ENCODE measurements around the gene CNOT1.
"Not testable (repeated sequence)": the region's sequence is repeated elsewhere in the genome, so short reads cannot be mapped to it uniquely, and the experiment has no call there.

Gene CNOT1

GRCh38 chr16:58637021-58637420 is 7.4 kb upstream of the CNOT1 start:
- DNase-seq: not testable (repeated sequence)

DNA sequence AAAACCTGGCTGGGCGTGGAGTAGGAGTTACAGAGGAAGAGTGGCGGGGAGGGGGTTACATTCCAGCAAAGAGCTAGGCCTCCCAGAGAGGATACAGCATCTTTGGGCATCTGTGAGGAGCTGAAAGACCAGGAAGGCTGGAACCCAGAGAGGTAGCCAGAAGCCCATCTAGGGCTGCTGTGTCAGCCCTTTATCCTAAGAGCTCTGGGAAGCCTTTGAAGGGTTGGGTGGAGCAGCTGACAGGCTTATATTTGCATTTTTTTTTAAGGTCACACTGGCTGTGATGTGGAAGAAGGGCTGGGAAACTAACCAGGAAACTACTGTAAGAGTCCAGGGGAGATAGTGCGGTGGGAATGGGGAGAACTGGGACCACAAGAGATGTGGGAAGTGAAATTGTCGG is 6.8 kb upstream of the CNOT1 start:
- DNase-seq: no peak

GRCh38 chr16:58635502-58635901 is 5.9 kb upstream of the CNOT1 start:
- DNase-seq: no peak

- DNase-seq: no peak
These were observed 4.7 kb upstream of the CNOT1 start for GRCh38 chr16:58634265-58634802.

DNA sequence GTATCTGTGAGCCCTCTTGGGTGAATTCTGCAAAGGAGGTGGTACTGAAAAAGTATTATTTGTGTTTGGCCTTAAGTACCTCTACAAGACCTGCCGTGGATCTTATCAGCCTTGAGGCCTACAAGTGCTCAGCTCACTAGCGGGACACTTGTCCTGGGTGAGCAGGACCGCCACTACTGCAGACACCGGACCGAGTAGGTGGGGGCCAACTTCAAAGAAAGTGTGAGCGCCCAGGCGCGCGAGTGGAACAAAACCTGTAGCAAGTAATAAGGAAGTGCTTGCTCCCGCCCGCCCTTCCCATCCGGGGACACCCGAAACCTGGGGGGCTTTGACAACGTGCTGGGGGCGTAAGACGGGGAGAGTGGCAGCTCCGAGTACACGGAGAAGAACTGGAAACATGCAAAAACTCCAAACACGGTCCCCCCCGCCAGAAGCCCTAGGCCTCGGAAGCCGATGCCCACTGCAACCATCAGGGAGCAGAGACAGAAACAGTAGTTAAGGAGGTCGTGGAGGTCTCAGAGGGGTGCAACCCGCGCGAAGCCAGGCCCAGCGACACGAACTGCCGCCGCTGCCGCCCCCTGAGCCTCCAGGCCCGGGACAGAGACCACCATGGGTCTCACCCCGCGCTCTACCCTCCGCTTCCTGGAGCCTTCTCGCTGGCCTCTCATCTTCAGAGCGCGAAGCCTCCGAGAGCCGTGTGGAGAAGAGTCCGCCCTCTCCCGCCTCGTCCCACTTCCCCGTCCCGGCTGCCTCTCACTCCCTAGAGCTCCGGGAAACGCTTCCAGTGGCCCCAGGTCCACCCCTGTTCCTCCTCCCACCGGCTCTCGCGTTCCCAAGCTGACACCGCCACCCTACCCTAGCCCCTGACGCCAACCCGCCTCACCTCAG is 537 bp downstream of the CNOT1 start:
- DNase-seq: no peak

- DNase-seq: no peak
These were observed 5.4 kb downstream of the CNOT1 start for GRCh38 chr16:58624209-58624608.

DNA sequence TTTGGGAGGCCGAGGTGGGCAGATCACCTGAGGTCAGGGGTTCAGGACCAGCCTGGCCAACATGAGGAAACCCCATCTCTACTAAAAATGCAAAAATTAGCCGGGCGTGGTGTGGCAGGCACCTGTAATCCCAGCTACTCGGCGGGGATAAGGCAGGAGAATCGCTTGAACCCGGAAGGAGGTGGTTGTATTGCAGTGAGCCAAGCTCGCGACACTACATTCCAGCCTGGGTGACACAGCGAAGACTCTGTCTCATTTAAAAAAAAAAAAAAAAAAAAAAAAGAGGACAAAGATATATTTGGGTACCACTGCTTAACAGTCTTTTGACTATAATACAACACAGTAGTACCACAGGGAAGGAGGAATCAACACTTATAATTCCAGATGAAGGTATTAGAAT is 9.2 kb downstream of the CNOT1 start:
- DNase-seq: no peak

- DNase-seq: no peak
These were observed 14.3 kb downstream of the CNOT1 start for GRCh38 chr16:58615280-58615679.

GRCh38 chr16:58614860-58615259 is 14.8 kb downstream of the CNOT1 start:
- DNase-seq: no peak

DNA sequence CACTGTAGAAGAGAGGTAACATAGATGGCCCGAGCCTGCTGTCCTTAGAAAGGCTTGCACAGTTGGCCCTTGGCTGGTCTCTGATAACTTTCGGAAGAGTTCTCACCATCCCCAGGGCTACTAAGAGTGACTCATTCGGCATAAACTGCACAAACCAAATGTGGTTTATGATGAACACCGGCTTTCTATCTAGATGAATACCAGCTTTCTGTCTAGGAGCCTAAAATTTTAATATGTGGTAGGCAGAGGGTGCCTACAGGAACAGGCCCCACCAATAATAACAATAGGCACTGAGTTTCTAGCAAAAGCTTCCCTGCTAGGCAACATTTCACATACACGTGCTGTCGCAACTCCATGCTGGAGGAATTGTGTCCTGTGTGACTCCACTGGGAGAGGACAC is 15.4 kb downstream of the CNOT1 start:
- DNase-seq: no peak

DNA sequence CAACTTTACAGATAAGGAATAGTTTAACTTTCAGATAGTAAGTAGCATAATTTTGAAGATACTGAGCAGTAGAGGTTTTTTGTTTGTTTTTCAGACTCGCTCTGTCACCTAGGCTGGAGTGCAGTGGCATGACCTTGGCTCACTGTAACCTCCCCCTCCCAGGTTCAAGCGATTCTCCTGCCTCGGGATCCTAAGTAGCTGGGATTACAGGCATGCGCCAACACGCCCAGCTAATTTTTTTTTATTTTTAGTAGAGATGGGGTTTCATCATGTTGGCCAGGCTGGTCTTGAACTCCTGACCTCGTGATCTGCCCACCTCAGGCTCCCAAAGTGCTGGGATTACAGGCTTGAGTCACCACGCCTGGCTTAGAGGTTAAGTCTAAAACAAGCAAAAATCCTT is 16.7 kb downstream of the CNOT1 start:
- DNase-seq: not testable (repeated sequence)

GRCh38 chr16:58608601-58609136 is 21.0 kb downstream of the CNOT1 start:
- DNase-seq: no peak

DNA sequence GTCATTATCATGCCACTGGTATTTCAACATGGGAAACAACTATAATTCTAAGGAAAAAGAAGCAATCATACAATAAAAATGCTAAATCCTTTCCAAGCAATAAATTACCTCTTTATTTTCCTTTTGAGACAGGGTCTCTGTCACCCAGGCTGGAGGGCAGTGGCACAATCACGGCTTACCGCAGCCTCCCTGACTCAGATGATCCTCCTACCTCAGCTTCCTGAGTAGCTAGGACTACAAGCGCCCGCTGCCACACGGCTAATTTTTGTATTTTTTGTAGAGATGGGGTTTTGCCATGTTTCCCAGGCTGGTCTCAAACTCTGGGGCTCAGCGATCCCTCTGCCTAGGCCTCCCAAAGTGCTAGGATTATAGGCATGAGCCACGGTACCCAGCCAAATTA is 24.1 kb downstream of the CNOT1 start:
- no peak for DNase-seq

DNA sequence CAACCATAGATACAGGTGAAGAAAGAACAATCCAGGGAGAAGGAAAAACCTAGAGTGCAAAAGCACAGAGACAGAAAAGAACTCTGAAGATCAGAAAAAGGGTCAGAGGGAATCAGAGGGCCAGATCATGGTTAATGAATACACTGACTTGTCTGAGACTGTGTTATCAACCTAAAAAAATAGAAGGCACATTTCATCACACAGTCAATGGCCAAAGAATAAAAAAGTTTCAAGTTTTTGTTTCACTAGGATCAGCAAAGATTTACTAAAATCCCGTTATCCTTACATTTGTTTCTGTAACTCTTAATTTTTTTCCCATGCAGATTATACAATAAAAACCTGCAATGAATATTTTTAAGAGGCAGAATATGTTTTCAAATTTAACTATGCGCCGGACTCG is 38.5 kb downstream of the CNOT1 start:
- DNase-seq: no peak

GRCh38 chr16:58589326-58589905 is 40.2 kb downstream of the CNOT1 start:
- DNase-seq: no peak

DNA sequence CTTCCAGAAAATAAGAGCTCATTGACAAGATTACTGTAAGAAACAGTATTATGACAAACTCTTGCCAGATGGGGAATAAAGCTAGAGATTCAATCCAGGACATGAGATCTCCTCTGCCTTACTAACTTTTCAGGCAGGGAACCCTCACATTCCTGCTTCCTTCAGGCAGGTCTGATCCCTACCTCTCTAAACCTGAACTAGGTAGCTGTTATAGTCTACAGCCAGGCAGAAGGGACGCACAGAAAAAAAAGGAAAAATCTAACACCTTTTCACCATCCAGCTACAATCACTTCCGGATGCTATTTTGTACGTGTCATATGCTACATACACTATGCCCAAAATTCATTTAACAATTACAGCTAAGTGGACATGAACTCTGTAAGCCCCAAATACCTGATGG is 41.2 kb downstream of the CNOT1 start:
- no peak for DNase-seq

DNA sequence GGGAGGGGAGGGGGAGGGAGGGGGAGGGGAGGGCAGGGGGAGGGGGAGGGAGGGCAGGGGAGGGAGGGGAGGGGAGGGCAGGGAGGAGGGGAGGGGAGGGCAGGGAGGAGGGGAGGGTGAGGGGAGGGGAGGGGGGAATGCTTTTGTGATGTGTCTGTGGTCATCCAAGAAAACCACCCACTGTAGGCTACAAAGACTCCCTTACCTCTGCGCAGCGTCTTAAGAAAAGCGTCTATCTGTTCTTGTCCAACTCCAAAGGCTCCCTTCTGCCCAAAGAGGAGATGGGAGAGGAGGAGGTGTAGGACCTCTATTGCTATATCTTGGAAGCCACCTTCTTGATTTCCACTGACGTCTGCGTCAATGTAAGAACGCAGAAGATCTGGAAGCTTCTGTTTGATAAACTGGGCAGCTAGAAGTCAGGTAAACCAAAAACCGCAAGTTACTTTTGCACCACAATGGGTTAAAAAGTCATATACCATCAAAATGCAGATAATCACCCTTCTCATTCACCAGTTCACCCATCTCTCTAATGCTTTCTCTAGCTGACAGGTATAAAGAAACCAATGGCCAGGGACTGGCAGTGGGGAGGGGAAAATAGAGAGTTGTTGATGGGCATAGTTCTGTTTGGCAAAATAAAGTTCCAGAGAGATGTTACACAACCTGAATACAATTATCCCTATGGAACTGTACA is 43.1 kb downstream of the CNOT1 start:
- no peak for DNase-seq

GRCh38 chr16:58584831-58585505 is 44.7 kb downstream of the CNOT1 start:
- no peak for DNase-seq

- DNase-seq: no peak
These were observed 46.5 kb downstream of the CNOT1 start for GRCh38 chr16:58582971-58583765.

GRCh38 chr16:58582133-58582532 is 47.5 kb downstream of the CNOT1 start:
- no peak for DNase-seq

DNA sequence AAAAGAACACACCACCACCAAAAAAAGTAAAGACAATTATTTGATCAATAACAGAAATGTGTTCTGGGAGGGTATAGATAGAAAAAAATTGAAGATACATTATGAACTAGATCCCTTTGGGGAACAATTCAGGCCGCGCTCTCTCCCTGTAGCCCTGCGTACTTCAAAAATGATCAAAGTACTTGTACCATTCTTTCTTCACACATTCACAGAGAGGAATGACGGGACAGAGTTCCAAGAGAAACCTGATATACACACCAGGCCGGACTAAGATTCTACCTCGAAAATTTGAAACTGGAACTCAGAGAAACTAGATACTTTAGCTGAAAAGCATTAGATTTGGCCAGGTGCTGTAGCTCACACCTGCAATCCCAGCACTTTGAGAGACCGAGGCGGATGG is 50.0 kb downstream of the CNOT1 start:
- DNase-seq: no peak

GRCh38 chr16:58578642-58579041 is 51.0 kb downstream of the CNOT1 start:
- DNase-seq: no peak

All from NCI-H1417 treated with DMSO at 0.1 percent for 48 hours (cell line).